ENCODE results near the gene CARD11.

- TF ChIP-seq POLR2A (IDR thresholded peaks at IDR 0.05) (no peak), CTCF (IDR thresholded peaks at IDR 0.05) (no peak)
These were observed 163.6 kb downstream of the CARD11 start for GRCh38 chr7:2880051-2880450.
